ENCODE measurements around the gene MSANTD1. TPM values are rescaled to one million over a fixed set of nuclear protein-coding genes. Genes with fewer than 3 reads are reported as not detected.

The MSANTD1 gene
- total and polyA plus RNA-seq, 2 of the 8 experiments (the other 6 are each of a cell fraction or from before 2014, with no cell fraction given): 0.23 to 0.45 TPM

- H2BK120ac ChIP-seq (replicated peaks; ENCODE audit: low read depth, low read length): no peak overlapping the region
- DNase-seq (ENCODE audit: low read depth in 1 of 2, low spot score in 2 of 2) (no peak), FAIRE-seq (no peak)
- H2AK5ac ChIP-seq (ENCODE audit: low read depth, low read length): no peak overlapping the region
- H3K36me3 ChIP-seq (ENCODE audit: control insufficient read depth in 2 of 4, insufficient read depth in 4 of 4, low read length in 3 of 4): peaks cover 19 to 59% (median 47%) of the 10 kb centered on the region in 4 experiments; a peak in 7 of 8 replicates
- H3K14ac ChIP-seq (ENCODE audit: insufficient read length): no peak overlapping the region
- POLR2A ChIA-PET (ENCODE audit: partially characterized antibody): no interaction called here
- H3K4me2 ChIP-seq (ENCODE audit: insufficient read depth in 1 of 2, low read depth in 2 of 2, low read length in 2 of 2): no peak overlapping the region
- no peak overlapping the region for H2AFZ ChIP-seq (ENCODE audit: low read length)
- no peaks in the 10 kb centered on the region for H3K27me3 ChIP-seq (replicated peaks in 1 of 4; ENCODE audit: control insufficient read depth in 3 of 4, extremely low read depth in 1 of 4, insufficient read depth in 3 of 4, low read length in 3 of 4)
- no peak overlapping the region for H4K91ac ChIP-seq (replicated peaks; ENCODE audit: insufficient read length, low read length)
- no peak overlapping the region for H4K5ac ChIP-seq (ENCODE audit: insufficient read length, low read depth, low read length)
- no peak overlapping the region for H3K18ac ChIP-seq (ENCODE audit: extremely low read depth, low read length)
- no peak overlapping the region for H2BK15ac ChIP-seq (ENCODE audit: low read length)
- H3K56ac ChIP-seq (replicated peaks; ENCODE audit: insufficient read length, low read depth, low read length): no peak overlapping the region
- no peaks in the 10 kb centered on the region for H3K23me2 ChIP-seq (ENCODE audit: low read depth, low read length)
- no peak overlapping the region for H4K8ac ChIP-seq (ENCODE audit: extremely low read depth, insufficient read depth, low read length)
- H4K20me1 ChIP-seq (replicated peaks in 1 of 2; ENCODE audit: control insufficient read depth in 1 of 2, insufficient read depth in 2 of 2, low read length in 2 of 2): peaks cover 3 to 7% of the 10 kb centered on the region in 2 experiments
- no peaks in the 10 kb centered on the region for H3K79me1 ChIP-seq (ENCODE audit: low read depth, low read length)
- H3K4ac ChIP-seq (replicated peaks; ENCODE audit: insufficient read length, low read depth, low read length): no peak overlapping the region
- WGBS, 2 experiments (ENCODE audit: extremely low coverage in 1 of 2, insufficient coverage in 1 of 2, insufficient read length in 1 of 2, insufficient replicate concordance in 2 of 2, low coverage in 1 of 2, low lambda C conversion rate in 2 of 2, missing lambda C conversion rate in 1 of 2): 93% methylated on average over 8 of the region's 8 CpGs; no CpG with 5 or more reads in 1 of the 2 experiments
- no peaks in the 10 kb centered on the region for H3K9me3 ChIP-seq (ENCODE audit: insufficient read depth in 2 of 2, low read depth in 1 of 2, low read length in 1 of 2)
- no peak overlapping the region for H2BK20ac ChIP-seq (ENCODE audit: low read length)
- H3K4me1 ChIP-seq (replicated peaks in 1 of 4; ENCODE audit: control insufficient read depth in 3 of 4, insufficient read depth in 4 of 4, low read length in 3 of 4): no peaks in the 10 kb centered on the region
- no peak overlapping the region for H3K27ac ChIP-seq (ENCODE audit: low read depth, low read length)
- no peak overlapping the region for H2BK12ac ChIP-seq (ENCODE audit: low read depth, low read length)
- no peak overlapping the region for H2BK5ac ChIP-seq (ENCODE audit: low read depth, low read length)
- no peak overlapping the region for H3K9ac ChIP-seq (replicated peaks in 1 of 4; ENCODE audit: extremely low read depth in 1 of 4, low read depth in 3 of 4, low read length in 3 of 4)
- CTCF ChIA-PET (ENCODE audit: partially characterized antibody): interaction anchor here (1.6 kb wide), 1 partner anchor 10 kb away, joined by 5 read pairs; no protein-coding TSS in a partner anchor
- no peak overlapping the region for H3K4me3 ChIP-seq (ENCODE audit: extremely low read depth in 1 of 4, insufficient read depth in 2 of 4, low read depth in 3 of 4, low read length in 4 of 4)
- no peak overlapping the region for H3K23ac ChIP-seq (ENCODE audit: insufficient read length)
- no peaks in the 10 kb centered on the region for H3K79me2 ChIP-seq (ENCODE audit: control insufficient read depth in 1 of 2, insufficient read depth in 2 of 2, low read length in 2 of 2)
- TF ChIP-seq CBX5 (IDR thresholded peaks at IDR 0.05; ENCODE audit: low read depth, low read length) (no peak), POLR2AphosphoS5 (IDR thresholded peaks at IDR 0.05; ENCODE audit: low read depth, low read length) (no peak), SUZ12 (IDR thresholded peaks at IDR 0.05; ENCODE audit: low read length) (no peak), YY1 (IDR thresholded peaks at IDR 0.05; ENCODE audit: low read depth, low read length) (no peak), TEAD4 (IDR thresholded peaks at IDR 0.05; ENCODE audit: low read depth, low read length) (no peak), RAD21 (IDR thresholded peaks at IDR 0.05 in 1 of 2, conservative IDR thresholded peaks at IDR 0.05 in 1 of 2; ENCODE audit: low read depth in 2 of 2, low read length in 2 of 2) (no peak)
- TF ChIP-seq, protein P1, sequence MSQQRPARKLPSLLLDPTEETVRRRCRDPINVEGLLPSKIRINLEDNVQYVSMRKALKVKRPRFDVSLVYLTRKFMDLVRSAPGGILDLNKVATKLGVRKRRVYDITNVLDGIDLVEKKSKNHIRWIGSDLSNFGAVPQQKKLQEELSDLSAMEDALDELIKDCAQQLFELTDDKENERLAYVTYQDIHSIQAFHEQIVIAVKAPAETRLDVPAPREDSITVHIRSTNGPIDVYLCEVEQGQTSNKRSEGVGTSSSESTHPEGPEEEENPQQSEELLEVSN (IDR thresholded peaks at IDR 0.05): no peak
Observed at GRCh38 chr4:3220476-3221183, 28.3 kb upstream of the MSANTD1 start.

Measured in H1 (cell line).